ENCODE measurements around the gene MTFP1.

DNA sequence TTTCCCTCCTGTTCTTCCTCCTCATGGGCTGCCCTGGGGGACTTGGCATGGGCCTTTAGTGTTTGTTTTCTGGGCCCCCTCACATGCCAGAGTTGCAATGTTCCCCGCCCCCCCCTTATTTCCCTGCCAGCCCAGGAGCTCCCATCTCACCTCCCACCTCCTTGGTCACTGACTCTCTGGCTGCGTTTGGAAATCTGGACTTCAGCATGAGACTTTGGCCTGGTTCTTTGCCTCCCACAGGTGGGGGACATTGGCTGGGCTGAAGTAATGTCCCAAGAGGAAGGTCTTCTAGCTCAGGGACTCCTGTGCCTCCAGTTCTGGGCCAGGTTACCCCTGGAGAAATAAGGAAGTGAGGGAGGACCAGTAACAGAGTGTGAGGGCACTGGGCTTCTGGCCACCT, 7.0 kb downstream of the MTFP1 start:
- TF ChIP-seq CTCF (IDR thresholded peaks at IDR 0.05; ENCODE audit: low read length) (no peak), EZH2phosphoT487 (IDR thresholded peaks at IDR 0.05; ENCODE audit: low read length) (no peak)

Data from MM.1S (cell line).